Mesenteric fat pad (tissue), 1 donor: ENCODE measurements around the gene GYG1. TPM values are rescaled to one million over a fixed set of nuclear protein-coding genes. Genes with fewer than 3 reads are reported as not detected.
"Not testable (repeated sequence)": the region's sequence is repeated elsewhere in the genome, so short reads cannot be mapped to it uniquely, and the experiment has no call there.

Experiments used
- DNase-seq: peaks from one replicate; pipeline ENCODE4 v3.0.0-alpha.2; 2020; ENCODE audit warnings: low spot score
- total RNA-seq: library from RNA; stranded (reverse); fragmentation: NEBNext Ultra II Directional; extraction: Animal tissue kit (Norgen Biotek cat#: 25700); gene quantifications from one replicate; pipeline ENCODE4 v1.2.1, GENCODE V29; 2021
- donor health status: DM: yes; HTN: yes; CAD: no.

The GYG1 gene
- total RNA-seq, 1 donor from 2014 or later = 52.9 TPM

DNA sequence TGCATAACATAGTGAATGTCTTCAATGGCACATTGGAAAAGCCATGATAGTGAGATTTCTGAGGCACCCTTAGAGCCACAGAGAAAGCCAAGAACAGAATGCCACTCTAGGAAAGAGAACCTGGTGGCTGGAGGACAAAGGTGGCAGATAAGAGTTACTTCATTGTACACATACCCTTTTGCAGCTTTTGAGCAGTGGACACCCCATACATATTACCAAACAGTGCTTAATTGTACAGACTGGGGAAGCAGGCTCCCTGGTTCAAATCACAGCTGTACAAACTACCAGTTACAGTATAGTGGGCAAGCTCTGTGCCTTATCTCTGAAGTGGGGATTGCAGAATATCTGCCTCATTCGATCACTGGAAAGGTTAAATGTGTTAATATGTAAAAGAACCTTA lies 10.1 kb upstream of the GYG1 start:
- no peak for DNase-seq

DNA sequence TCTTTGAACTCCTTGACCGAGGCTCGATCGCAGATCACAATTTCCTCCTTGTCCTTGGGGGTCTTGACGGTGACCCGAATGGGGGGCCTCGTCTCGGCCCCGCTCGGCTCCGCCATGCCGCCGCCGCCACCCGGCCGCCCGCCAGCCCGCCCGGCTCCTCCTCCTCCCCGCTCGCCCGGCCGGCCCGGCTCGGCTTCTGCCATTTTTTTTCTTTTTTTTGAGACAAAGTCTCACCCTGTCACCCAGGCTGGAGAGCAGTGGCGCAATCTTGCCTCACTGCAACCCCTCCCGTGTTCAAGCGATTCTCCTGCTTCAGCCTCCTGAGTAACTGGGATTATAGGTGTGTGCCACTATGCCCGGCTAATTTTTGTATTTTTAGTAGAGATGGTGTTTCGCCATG lies 3.8 kb upstream of the GYG1 start:
- not testable (repeated sequence) for DNase-seq

DNA sequence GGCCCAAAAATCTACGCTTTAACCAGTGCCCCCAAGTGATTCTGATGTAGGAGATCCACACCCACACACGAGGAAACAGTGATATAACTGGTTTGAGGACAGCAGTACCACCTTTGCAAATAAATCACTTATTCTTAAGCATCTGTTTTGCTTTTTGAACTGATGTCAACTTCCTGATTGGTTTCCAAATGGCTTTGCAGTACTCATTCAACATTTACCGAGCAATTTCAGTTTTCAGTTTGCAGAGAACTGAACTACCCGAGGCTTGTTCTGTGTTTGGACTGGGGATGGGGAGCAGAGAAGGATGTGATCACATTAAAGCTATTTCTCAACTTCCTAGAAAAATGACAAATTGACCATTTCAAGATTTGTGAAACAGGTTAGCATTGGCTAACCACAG lies 1.1 kb upstream of the GYG1 start:
- no peak for DNase-seq

DNA sequence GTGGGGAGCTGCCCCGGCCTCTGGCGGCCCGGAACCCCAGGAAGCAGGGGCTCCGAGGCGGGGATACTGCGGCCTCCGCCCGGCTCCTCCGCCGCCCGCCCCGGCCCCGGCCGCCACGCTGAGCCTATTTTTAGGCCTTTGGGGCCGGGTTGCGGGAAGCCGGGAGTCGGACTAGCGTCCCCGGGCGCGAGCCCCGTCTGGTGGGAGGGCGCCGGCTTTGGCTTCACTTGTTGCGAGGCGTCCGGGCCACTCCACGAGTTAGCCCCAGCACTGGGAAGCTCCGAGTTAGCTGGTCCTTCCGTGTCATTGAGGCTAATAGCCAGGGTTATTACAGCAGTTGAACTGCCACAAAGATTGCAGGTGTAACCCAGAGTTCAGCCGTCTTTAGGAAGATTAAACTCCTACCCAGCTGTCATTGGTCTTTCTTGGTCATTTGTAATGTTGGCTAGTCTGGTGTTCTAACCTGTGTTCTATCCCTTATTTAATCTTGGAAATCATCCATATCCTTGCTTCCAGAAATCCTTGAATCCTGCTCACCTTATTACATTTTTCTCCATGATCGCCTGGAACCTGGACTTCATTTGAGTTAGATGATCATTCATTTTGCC lies 791 bp downstream of the GYG1 start:
- DNase-seq = no peak

DNA sequence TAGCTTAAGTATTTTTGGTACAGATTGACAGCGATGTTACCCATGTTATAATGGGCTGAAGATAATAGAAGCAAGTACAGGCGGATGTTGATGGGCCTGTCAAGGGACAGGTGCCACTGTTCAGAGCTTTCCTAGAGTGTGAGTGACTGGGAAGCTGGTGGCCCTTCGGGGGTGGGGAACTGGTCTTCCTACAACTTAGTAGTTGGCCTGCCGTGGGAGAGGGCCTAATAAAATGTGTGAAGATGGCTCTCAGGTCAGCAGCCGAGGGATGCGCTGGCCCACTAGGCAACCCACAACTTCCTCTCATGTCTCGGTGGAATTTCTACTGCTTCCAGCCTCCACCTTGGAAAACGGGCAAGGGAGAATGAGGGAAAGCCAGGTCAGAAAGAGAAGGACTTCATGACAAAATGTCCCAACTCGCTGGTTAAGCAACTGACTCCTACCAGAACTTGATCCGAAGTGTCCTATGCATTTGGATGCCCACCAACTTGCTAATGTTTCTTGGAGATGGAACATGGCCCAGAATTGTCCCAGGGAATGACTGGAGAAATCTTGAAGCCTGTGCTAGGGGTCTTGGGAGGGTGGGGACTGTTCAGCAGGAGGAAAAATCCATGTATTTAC lies 1.4 kb downstream of the GYG1 start:
- no peak for DNase-seq

DNA sequence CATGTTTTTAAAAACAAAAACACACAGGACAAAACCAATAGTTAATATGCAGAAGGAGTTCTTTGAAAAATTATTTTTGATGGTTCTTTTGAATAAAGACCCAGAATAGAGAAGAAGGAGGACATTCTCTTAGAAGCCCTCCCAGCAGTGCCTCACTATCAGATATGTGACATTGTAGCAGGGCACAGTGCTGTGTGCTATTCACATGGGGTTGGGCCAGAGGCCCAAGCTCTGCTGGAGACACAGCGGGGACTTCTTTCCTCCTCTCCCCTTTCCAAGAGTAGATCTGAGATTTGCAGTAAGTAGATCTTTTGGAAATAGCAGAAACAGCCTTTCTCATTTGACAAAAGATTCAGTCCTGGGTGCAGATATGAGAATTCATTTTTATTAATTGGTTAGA lies 6.3 kb downstream of the GYG1 start:
- no peak for DNase-seq

DNA sequence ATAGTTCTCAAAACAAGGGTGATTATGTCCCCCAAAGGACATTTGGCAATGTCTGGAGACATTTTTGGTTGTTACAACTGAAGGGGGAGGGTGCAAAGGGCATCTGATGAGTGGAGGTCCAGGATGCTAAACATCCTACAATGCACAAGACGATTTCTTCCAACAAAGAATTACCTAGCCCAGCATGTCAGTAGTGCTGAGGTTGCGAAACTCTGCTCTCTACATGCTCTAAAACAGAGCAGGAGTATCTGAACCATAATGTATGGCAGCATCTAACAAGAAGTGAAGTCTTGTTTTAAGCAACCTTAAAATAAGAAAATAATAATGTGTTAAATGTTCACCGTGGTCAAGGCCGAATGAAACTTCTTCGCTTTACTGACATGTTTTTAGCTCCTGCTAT lies 7.0 kb downstream of the GYG1 start:
- DNase-seq = no peak

DNA sequence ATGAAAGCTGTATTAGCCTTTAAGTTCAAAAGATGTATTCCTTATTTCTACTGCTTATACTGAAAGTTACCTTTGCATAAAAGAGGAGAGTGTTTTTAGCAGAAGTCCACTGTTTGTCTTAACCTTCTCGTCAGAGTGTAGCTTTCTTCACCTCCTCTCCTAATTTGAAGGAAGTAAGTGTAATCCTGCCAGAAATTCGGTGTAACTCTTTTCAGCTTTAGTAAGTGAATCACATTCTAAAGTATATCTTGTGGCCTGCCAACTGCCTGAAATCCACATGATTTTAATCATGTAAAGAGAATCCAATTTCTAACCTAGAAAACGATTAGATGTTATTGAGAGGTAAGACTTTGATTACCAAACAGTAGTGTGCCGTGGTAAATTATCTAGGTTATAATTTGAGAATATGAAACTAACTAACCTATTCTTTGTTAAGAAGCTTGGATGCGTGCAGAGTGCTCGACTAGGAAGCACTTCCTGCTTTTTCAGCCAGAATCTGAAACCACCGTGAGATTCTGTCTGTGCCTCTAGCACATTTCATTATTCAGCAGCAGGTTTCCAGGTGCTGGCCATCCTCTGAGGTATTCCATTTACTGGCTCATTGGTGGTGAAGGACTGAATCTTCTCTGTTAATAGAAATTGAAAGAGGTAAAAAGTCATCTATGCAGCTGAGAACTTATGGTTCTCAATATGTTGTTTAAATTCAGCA lies 7.5 kb downstream of the GYG1 start:
- no peak for DNase-seq

DNA sequence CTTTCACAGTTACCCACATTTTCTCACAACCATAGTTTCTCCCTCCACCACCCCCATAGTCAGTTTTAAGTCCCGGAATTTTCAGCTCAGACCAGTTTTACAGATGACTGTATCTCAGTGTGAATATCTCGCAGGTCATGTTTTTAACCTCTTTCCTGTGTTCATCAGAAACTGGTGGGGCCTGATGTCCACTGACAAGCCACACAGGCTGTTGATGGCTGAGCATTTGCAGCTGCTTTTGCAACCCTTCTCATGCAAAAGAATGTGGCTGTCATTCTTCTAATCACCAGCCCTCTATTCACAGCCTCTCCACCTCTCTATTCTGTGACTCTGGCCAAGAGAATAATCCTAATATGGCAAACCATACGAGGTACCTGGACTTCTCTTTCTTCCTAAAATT lies 8.5 kb downstream of the GYG1 start:
- no peak for DNase-seq

DNA sequence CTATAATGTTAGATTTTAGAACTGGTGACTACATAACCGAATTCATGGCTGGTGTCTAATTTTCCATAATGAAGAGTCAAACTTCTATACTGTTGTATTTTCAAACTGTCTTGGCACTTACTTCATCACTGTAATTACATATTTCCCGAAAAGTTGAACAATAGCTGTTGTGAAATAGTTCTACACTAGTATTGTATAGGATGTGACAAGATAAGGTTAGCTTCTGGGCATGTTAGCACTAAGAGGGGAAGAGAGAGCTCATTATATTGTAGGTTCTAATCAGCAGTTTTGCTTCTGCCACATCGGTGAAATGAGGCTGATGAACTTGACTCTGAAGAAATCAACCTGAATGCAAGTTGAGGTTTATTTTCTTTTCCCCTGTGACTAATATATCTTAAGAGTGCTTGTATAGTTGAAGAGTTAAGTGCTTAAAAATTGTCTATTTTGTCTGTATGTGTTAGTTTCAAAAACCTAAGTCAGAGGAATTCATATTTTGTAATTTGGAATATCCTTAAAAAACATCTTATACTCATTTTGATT lies 8.9 kb downstream of the GYG1 start:
- no peak for DNase-seq

DNA sequence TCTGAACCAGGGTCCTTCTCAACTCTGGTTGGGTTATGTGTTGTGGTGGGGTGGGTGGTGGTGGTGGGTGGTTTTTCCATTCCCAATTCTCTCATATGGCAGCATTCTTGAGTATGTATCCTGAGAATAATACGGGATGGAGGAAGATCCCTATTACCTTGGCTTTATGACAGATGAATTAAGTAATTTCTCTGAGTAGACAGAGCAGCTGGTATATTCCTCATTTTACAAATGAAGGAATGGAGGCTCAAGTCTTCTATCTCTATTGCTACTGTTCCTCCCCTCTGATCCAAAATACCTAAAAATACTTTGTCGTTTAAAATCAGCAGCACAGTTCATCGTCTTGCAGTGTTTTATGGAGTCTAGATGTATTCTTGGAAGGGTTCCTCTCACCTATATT lies 10.4 kb downstream of the GYG1 start:
- DNase-seq = no peak

DNA sequence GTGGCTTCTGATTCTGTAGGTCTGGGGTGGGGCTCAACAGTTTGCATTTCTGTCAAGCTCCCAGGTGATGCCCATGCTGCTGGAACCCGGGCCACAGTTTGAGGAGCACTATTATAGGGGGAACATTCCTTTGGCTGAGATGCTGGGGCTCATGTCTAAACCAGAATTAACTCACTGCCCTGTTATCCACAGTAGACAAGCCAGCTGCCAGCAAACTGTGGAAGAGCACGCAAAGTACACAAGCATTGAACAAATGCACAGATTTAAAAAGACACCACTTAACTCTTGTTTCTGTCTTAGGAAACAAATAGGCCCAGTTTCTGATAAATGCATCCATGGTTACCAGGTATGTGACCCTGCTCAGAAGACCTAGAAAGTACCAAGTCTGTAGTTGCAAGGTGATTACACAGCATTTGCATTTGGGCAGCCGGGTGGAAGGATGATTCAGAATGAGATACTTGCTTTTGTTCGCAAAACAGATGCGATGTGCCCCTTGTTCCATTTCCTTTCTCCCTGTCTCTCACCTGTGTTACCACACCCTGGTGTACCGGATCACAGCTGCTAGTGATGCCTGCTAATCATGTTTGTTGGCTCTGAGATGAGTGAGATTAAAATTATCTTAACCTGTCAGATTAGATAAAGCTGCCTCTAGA lies 12.4 kb downstream of the GYG1 start:
- DNase-seq = no peak

DNA sequence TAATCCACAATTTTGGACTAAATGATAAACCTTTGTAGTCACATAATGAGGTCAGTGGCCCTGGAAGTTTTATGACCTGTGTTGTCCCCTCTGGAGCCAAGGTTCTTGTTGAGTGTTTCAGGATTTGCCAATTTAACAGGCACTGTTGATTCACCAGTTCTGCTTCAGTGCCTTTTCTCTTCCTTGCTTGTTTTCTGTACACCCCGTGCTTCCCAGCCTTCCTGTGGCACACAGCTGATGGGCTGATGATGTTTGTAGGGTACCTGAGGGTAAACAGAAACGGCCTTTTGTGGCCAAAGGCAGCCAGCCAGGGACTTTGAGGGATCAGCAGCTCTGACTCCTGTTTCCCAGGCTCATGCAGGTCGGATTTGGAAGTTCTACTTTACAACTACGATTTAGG lies 13.3 kb downstream of the GYG1 start:
- DNase-seq = no peak

DNA sequence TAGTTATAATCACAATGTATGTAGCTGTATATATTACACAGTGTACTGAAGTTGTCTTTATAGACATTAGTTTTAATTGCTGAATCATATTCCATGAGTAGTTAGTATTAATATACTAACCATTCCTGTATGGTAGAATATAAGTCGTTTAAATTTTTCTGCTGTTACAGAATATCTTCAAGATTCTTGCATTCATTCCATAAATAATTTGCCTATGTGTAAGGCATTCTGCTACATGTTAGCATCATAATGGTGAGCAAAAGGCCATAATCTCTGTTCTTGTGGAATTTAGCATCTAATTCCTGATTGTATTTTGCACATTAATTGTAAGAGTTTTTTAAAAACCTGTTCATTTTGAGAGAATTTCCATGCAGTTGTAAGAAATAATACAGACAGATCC lies 14.1 kb downstream of the GYG1 start:
- DNase-seq = no peak

DNA sequence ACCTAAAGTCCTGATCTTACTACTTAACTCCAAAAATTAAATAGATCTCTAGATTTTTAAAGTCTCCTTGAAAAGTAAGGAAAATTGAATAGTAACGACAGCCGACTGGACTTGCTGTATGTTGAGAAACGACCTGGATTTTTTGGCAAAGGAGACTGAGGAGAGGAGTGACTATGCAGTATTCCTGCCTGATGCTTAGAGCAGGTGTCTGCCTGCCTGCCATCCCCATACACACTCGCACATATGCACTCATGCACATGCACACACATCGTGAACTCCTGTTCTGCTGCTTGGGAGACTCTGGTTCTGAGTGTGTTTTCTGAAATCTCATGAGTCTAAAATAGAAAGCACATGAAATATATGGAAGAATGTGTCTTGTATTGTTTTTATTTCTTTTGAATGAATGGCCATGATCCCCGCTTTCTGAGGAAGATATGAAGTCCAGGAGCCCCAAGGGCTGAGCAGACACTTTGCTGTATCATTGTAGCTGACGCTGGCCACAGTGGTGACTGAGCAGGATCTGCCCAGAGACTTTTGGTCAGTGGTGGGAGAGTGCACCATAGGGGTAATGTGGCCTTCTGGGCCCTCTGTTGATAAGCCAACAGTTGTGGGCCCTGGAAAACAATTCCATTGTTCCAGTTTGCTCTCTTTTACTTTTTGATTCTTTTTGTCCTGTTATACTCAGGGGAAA lies 16.4 kb downstream of the GYG1 start:
- no peak for DNase-seq

DNA sequence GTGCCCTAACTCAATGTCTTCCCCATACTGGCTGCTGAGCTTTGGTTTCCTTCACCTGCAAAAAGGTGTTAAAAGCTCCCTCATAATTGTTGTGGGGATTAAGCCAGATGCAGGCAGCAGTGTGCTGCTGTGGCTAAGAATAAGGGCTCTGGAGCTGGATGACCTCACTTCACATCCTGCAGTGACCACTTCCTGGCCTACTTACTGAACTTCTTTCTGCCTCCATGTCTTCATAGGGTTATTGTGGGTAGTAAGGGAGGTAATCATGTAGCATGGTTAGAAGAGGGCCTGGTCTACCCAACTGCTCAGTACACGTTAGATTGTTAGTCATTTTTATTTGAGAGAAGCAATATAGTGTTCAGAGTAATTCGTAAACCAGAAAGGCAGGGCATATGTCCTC lies 18.4 kb downstream of the GYG1 start:
- no peak for DNase-seq

DNA sequence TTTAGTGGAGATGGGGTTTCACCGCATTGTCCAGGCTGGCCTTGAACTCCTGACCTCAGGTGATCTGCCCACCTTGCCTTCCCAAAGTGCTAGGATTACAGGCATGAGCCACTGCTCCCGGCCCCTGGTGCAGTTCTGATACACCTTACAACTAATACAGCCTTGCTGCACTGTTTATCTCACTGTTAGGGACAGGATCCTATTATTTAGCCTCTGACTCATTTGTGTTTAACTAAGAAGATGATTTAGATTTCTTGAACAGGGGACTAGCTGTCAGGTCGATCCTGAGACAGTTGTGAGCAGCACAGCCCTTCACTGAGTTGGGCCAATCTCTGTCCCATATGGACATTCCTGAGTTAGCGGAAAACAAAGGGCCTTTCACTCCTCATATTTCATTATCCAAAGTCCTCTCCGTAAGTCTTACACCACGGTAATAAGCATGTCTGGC lies 19.2 kb downstream of the GYG1 start:
- DNase-seq = no peak

DNA sequence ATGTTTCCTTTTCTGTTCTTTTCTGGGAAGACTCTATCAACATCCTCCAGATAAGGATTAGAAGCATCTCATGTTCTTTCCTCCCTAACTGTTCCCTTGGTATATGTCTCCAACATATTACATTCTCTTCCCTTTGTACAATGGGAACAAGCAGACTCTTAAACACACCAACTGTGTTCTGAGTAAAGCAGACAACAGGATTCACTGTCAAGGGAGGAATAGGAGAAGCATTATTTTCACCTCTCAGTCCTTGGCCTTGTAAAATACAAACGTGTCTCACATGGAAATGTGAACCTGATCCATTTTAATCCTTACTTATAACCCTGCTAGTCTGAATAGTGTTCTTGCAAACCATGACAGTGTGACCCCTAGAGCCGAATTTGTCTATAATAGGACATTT lies 19.6 kb downstream of the GYG1 start:
- DNase-seq = no peak

DNA sequence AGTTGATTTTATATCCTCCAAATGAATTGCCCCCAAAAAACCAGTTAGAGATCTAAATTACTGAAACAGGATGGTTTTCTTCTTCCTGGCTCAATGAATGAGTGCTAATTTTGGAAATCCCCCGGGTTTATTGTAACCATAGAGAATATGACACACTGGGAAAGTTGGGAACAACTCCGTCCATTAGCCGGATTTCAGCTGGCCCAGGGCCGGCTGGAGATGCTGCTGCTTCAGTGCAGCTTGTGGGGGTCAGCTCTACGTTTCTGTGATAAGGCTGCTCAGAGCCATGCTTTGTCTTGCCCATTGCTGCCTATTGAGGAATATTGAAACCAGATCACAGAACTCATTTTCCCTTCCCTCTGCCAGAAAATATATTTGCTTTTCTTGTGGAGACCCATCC lies 20.3 kb downstream of the GYG1 start:
- no peak for DNase-seq

DNA sequence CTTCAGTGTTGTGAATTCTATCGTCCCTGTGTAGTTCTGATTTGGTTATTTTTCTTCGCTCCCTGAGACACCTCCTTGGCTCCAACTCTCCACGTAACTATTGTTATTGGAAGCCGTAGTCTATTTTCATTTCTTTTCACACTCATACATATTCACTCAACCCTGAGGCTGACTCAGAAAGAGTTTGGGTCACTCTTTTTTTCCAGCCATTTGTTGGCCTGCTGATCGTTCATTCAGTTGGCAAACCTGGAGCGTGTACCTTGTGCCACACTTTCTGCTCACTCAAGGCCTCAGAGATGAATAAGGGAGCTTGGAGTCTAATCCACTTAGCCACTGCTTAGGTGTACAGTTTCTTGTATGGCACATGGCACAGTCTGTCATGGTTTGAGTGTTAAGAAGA lies 22.4 kb downstream of the GYG1 start:
- DNase-seq = no peak

DNA sequence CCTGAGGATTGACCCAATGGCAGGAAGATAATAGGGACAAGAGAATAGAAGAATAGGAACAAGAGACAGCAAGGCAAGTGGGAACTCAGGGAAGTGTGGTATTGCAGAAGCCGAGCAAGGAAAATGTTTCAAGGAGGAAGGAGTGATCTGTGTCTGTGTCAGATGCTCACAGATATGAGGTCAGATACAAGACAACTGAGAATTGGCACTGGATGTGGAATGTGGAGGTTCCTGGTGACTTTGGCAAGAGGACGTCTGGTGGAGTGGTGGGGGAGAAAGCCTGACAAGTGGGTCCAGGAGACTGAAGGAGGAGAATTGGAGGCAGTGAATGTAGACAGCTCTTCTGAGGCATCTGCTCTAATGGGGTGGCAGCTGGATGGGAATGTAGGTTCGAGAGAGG lies 24.1 kb downstream of the GYG1 start:
- no peak for DNase-seq

DNA sequence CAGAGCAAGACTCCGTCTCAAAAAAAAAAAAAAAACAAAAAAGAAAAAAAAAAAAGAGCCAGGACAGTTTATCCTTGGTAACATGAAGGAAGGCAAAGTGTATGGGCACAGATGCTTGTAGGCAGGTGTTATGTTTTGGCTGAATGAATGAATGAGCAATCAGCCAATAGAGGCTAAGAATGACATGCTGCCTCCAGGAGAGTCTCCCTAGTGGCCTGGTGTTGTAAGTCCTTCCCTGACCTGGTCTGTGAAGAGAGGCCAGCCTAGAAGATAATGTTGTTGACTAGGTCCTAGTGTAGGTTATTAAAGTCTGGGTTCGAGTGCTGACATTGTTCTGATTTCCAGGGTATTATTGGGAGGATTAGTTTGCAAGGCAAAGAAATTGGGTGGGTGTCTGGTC lies 24.9 kb downstream of the GYG1 start:
- DNase-seq = no peak
